B cell (primary cell): ENCODE measurements around the gene EMX1.
A peak's percentile ranks its signal among the peaks of the same experiment; 100 is the strongest.

Experiments used
- CTCF ChIP-seq: fragments of 200-600 bp; IDR thresholded peaks from one replicate; pipeline ENCODE4 v1.8.0; 2022; ENCODE audit warnings: antibody characterized with exemption, mild to moderate bottlenecking
- EZH2 ChIP-seq: IDR thresholded peaks from 2 replicates; pipeline ENCODE4 v1.6.1; 2012; ENCODE audit warnings: borderline replicate concordance, low read depth, mild to moderate bottlenecking, moderate library complexity, low read length; ENCODE audit not compliant: insufficient read depth, poor library complexity, severe bottlenecking

- TF ChIP-seq CTCF: no peak
- TF ChIP-seq EZH2: peak; percentile 96
Observed at GRCh38 chr2:72919414-72920317, 2.3 kb downstream of the EMX1 start.
